LNCAP (cell line): ENCODE measurements around the gene MMP17.

ENCODE experiments used
- TF ChIP-seq, protein P1 (sequence below): fragments of 450-650 bp; IDR thresholded peaks from 2 replicates; pipeline ENCODE4 v1.5.1; 2017; ENCODE audit warnings: mild to moderate bottlenecking

Gene MMP17

DNA sequence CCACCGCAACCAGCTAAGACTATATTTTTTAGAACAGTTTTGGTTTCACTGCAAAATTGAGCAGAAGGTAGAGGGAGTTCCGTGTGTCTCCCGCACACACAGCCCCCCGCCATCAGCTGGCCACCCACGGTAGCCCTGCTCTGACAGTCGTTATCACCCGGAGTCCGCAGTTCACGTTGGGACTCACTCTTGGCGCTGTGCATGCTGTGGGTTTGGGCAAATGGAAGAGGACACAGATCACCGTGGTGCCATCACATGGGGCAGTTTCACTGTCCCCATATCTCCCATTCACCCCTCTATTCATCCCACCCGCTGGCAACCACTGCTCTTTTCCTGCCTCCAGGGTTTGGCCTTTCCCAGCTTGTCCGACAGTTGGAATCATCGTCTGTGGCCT lies 34.4 kb downstream of the MMP17 start:
- TF ChIP-seq, protein P1, sequence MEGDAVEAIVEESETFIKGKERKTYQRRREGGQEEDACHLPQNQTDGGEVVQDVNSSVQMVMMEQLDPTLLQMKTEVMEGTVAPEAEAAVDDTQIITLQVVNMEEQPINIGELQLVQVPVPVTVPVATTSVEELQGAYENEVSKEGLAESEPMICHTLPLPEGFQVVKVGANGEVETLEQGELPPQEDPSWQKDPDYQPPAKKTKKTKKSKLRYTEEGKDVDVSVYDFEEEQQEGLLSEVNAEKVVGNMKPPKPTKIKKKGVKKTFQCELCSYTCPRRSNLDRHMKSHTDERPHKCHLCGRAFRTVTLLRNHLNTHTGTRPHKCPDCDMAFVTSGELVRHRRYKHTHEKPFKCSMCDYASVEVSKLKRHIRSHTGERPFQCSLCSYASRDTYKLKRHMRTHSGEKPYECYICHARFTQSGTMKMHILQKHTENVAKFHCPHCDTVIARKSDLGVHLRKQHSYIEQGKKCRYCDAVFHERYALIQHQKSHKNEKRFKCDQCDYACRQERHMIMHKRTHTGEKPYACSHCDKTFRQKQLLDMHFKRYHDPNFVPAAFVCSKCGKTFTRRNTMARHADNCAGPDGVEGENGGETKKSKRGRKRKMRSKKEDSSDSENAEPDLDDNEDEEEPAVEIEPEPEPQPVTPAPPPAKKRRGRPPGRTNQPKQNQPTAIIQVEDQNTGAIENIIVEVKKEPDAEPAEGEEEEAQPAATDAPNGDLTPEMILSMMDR: no peak

DNA sequence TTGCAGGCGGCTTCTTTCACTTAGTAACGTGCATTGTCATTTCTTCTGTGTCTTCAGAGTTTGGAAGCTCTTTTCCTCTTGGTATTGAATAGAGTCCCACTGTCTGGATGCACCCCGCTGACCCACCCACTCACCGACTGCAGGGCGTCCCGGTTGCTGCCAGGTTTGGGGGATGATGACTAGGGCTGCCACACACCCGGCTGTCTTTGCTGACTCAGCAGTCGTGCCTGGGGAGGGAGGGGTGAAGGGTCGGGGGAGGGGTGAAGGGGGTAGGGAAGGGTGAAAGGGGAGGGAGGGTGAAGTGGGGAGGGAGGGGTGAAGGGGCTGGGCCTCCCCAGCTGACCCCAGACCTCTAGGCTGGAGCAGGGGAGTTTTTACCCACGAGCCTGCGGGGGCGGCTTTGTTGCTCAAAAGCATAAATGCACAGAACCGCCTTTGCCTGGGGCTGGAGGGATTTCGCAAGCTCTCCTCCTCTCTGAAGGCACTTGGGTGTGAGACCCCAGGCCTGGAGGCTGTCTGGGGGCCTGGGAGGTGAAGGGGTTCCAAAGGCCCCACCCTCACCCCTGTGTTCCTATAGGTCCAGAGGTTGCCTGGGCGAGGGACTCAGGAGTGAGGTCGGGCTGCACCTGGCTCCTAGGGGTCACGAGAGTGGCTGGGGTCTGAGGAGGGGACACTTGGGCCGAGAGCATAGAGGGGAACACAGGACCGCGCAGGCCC lies 35.0 kb downstream of the MMP17 start:
- TF ChIP-seq, protein P1: no peak

DNA sequence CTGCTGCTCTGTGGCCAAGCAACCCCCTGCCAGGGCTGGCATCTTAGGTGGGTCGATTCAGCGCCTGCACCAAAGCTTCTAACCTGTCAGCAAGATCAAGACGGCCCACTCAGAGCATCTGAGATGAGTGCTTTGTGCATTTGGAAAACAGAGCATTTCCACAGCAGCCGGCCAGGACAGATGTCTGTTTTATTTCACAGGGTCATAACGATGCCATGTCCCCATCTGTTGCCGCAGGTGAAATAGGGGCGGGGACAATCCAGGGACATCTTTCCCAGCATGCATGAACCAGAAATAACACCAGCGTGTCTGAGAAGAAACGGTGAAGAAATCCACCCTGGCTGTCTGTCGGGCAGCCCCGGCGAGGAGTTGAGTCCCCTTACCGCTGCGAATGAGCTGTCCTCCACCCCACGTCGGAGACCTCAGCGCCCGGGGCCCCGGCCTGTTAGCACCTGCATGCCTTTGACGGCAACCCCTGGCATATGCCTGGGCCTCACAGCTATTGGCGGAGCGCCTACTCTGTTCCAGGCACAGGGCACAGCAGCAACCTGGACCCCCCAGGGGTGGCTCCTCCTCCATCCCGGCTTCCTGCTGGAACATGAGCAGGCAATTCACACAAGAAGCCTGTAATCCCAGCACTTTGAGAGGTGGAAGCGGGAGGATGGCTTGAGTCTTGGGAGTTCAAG lies 35.7 kb downstream of the MMP17 start:
- TF ChIP-seq, protein P1: no peak

DNA sequence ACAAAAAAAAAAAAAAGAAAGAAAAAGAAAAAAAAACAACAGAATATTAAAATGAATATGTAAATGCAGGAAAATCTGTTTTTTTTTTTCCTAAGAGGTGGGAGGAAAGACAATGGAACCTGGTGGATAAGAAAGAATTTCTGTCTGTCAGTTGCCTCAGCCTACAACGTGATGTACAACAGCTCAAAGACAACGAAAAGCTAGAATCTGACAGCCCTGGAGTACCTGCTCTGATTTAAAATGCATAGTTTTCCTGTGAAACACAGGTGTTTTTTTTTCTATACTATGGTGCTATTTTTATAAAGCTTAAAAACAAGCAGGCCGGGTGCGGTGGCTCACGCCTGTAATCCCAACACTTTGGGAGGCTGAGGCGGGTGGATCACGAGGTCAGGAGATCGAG lies 36.3 kb downstream of the MMP17 start:
- TF ChIP-seq, protein P1: no peak

DNA sequence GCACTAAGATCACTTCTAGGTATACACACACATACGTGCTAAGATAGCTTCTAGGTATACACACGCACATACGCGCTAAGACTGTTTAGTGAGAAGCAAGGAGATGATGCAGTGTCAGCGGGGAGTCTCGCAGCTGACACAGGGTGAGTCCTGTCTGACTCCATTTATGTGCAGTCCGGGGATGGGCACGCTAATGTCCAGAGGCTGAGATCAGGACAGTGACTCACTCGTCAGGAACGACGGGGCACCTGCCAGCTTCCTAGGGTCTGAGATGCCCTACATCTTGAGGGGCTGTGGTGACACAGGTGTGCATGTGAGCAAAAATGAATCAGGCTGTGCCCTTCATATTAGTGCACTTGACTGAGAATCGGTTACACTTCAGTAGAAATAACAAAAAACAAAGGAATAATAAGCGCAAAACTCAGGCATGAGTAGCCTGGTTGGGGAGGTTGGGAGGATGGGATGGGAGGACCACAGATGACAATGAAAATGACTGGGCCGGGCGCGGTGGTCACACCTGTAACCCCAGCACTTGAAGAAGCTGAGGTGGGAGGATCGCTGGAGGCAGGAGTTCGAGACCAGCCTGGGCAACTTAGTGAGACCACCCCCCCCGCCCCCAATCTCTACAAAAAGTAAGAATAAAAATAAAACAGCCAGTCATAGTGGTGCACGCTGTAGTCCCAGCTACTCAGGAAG lies 37.1 kb downstream of the MMP17 start:
- TF ChIP-seq, protein P1: no peak

DNA sequence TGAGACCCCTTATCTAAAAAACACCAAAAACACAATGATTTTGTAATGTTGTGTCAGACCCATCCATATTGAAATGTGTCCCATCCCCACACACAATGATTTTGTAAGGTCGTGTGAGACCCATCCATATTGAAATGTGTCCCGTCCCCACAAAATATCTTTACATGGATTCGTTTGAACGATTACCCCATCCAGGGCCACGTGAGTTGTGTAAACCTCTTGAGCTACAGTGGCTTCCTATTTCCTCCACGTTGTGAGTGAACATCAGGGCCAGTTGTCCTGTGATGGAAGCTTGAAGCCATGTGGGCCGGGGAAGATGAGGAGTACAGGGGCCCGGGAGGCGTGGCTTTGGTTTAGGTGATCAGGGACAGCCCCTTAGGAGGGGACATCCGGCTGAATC lies 39.3 kb downstream of the MMP17 start:
- TF ChIP-seq, protein P1: no peak

DNA sequence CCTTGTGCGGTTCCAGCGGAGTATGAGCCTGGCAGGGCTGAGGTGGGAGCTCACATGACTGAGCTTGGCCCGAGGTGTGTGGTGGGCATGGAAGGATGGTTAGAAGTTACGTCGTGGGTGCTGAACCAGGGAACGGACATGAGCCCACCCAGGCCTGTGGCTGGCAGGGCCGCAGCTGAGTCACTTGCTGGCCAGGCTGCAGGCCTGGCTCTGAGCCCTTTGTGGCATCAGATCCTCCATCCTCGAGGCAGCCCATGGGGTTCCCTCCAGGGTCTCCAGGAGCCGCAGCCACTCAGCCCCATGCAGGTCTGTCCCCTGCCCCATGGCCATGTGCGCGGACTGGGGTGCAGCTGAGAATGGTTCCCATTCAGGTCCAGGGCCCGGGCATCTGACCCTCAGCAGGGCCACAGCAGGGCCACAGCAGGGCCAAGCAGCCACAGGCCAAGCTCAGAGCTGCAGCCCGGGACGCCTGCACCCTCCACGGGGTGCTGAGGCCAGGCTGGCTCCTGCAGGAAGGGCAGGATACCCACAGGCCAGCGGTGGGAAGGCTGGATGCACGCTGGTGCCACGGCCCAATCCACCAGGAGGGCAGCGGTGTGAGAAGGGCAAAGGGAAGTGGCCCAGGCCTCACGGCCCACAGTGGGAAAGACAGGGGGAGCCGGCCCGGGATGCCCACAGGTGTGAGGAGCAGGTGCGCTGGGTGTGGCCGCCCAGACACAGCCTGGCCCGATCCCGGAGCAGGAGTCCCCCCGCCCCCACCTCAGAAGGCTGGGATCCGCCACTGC lies 39.9 kb downstream of the MMP17 start:
- TF ChIP-seq, protein P1: no peak
